Lung (tissue), 12 donors: ENCODE data around the gene PANX2. TPM values are rescaled to one million over a fixed set of nuclear protein-coding genes. Genes with fewer than 3 reads are reported as not detected.

Experiments used
- ATAC-seq: fragments of 200-7000 bp; cut with Tn5 transposase; one replicate; pipeline ENCODE4 v1.9.1; 2020; ENCODE audit warnings: moderate number of reproducible peaks; ENCODE audit not compliant: insufficient read depth, low FRiP score
- DNase-seq, 3 donors: peaks; one replicate each; pipeline ENCODE4 v3.0.0-alpha.2; 2013 to 2017
- H3K27ac ChIP-seq, 2 donors: one replicate each; pipeline ENCODE4 v1.5.1; 2013; ENCODE audit warnings: mild to moderate bottlenecking in 2 of 2, moderate library complexity in 2 of 2, control low read depth in 1 of 2, inconsistent platforms in 1 of 2, low read depth in 1 of 2, low read length in 1 of 2
- H3K27me3 ChIP-seq, 3 donors: one replicate each; pipeline ENCODE4 v1.5.1; 2013; ENCODE audit warnings: low read length in 2 of 3; ENCODE audit not compliant: control insufficient read depth in 3 of 3, insufficient read depth in 3 of 3
- H3K36me3 ChIP-seq, 4 donors: one replicate each; pipeline ENCODE4 v1.5.1; 2013; ENCODE audit warnings: low read length in 4 of 4, mild to moderate bottlenecking in 1 of 4, moderate library complexity in 1 of 4; ENCODE audit not compliant: control insufficient read depth in 4 of 4, insufficient read depth in 4 of 4
- H3K4me1 ChIP-seq, 5 donors: one replicate each; pipeline ENCODE4 v1.5.1; 2013; ENCODE audit warnings: low read length in 5 of 5, mild to moderate bottlenecking in 2 of 5, moderate library complexity in 1 of 5; ENCODE audit not compliant: control insufficient read depth in 5 of 5, insufficient read depth in 5 of 5
- H3K4me3 ChIP-seq: one replicate; pipeline ENCODE4 v1.5.1; 2013; ENCODE audit warnings: mild to moderate bottlenecking, control low read depth, moderate library complexity
- H3K9ac ChIP-seq, 2 donors: one replicate each; pipeline ENCODE4 v1.5.1; 2013; ENCODE audit warnings: low read length in 2 of 2, control low read depth in 1 of 2; ENCODE audit not compliant: insufficient read depth in 1 of 2
- H3K9me3 ChIP-seq, 4 donors: one replicate each; pipeline ENCODE4 v1.5.1; 2013; ENCODE audit warnings: low read length in 3 of 4, mild to moderate bottlenecking in 1 of 4, moderate library complexity in 1 of 4; ENCODE audit not compliant: control insufficient read depth in 4 of 4, insufficient read depth in 3 of 4
- CTCF ChIP-seq: IDR thresholded peaks from 2 replicates; pipeline ENCODE4 v1.5.1; 2012; ENCODE audit warnings: mild to moderate bottlenecking; ENCODE audit errors: control extremely low read depth, extremely low read depth
- WGBS, 2 donors: extraction: QIAGEN DNeasy Blood & Tissue Kit; methylation state at CpG; one replicate each; pipeline ENCODE4 v1.1.7; 2013; 5-methylcytosine and 5-hydroxymethylcytosine counted together
- polyA plus RNA-seq, 2 donors: library from polyadenylated mRNA; stranded (reverse); fragments of 200-250 nt; gene quantifications; one replicate each; pipeline ENCODE4 v1.2.1, GENCODE V29; 2013
- total RNA-seq, 2 donors: library from RNA; depleted of rRNA in 1 of 2; stranded (reverse); fragments of >200 nt in 1 of 2; gene quantifications; one replicate each; pipeline ENCODE4 v1.2.1, GENCODE V29; 2014 to 2021
- donor health status: control.
- donor health status: control.
- donor health status: Bipolar disorder and iron deficiency.
- donor health status: healthy.
- donor health status: DM: yes; HTN: yes; CAD: no.

The PANX2 gene
- total and polyA plus RNA-seq, 4 donors, result 1.00 to 3.9 (median 2.6) TPM

- H3K9ac ChIP-seq, result no peak overlapping the region
- DNase-seq, result no peak
- peaks cover 0 to 1% (median 0%) of the 10 kb centered on the region in 5 donors for H3K4me1 ChIP-seq
- H3K27ac ChIP-seq, result no peak overlapping the region
- 84 to 89% methylated on average over 33 of the region's 33 CpGs for WGBS, 2 donors
- ATAC-seq, result no peak
- no peak for TF ChIP-seq CTCF
- peaks cover 0 to 2% (median 0%) of the 10 kb centered on the region in 4 donors for H3K36me3 ChIP-seq
- H3K4me3 ChIP-seq, result no peak overlapping the region
- no peaks in the 10 kb centered on the region for H3K9me3 ChIP-seq
- H3K27me3 ChIP-seq, result no peaks in the 10 kb centered on the region
Measured at GRCh38 chr22:50151571-50152537, 18.7 kb upstream of the PANX2 start.

GRCh38 chr22:50153056-50153755 is 17.3 kb upstream of the PANX2 start:
- no peaks in the 10 kb centered on the region for H3K27me3 ChIP-seq
- ATAC-seq (no peak), DNase-seq (no peak)
- no peaks in the 10 kb centered on the region for H3K4me1 ChIP-seq
- H3K4me3 ChIP-seq, result no peak overlapping the region
- H3K9ac ChIP-seq, result no peak overlapping the region
- H3K36me3 ChIP-seq, result peaks cover 0 to 2% (median 0%) of the 10 kb centered on the region in 4 donors
- H3K27ac ChIP-seq, result no peak overlapping the region
- 83 to 89% methylated on average over 24 to 25 of the region's 25 CpGs for WGBS, 2 donors
- no peak for TF ChIP-seq CTCF
- no peaks in the 10 kb centered on the region for H3K9me3 ChIP-seq

GRCh38 chr22:50153756-50154140 is 16.8 kb upstream of the PANX2 start:
- Histone ChIP-seq H3K36me3 (peaks cover 0 to 2% (median 0%) of the 10 kb centered on the region in 4 donors), H3K4me3 (no peak overlapping the region), H3K9ac (no peak overlapping the region), H3K4me1 (no peaks in the 10 kb centered on the region), H3K27me3 (peaks cover 0 to 4% (median 0%) of the 10 kb centered on the region in 3 donors), H3K27ac (no peak overlapping the region), H3K9me3 (no peaks in the 10 kb centered on the region)
- no peak for TF ChIP-seq CTCF
- 90 to 94% methylated on average over 7 of the region's 7 CpGs for WGBS, 2 donors
- ATAC-seq (no peak), DNase-seq (no peak)
